Measurements from ENCODE around the gene PLEKHB2. TPM values are rescaled to one million over a fixed set of nuclear protein-coding genes. Genes with fewer than 3 reads are reported as not detected.
"Not testable (repeated sequence)": the region's sequence is repeated elsewhere in the genome, so short reads cannot be mapped to it uniquely, and the experiment has no call there.

PLEKHB2 gene
- total and polyA plus RNA-seq, 2 donors (not counting 1 experiment from before 2014, with no cell fraction given) = 16.3 to 39.5 TPM

DNA sequence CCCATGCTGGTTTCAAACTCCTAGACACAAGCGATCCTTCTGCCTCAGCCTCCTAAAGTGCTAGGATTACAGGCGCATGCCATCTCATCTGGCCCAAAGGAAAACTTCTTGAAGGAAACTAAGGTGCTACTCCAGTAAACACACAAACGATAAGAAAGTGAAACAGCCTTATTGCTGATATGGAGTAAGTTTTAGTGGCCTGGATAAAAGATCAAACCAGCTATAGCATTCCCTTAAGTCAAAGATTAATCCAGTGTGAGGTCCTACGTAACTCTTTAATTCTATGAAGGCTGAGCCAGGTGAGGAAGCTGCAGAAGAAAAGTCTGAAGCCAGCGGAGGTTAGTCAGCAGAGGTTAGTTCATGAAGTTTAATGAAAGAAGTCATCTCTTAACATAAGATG is 63.4 kb downstream of the PLEKHB2 start:
- Histone ChIP-seq H3K4me3 (ENCODE audit: control extremely low read depth in 1 of 5, extremely low read depth in 1 of 5, insufficient read depth in 1 of 5, low read depth in 2 of 5, low read length in 4 of 5) (no peak overlapping the region), H2AFZ (ENCODE audit: insufficient read depth, low read depth, low read length, poor library complexity, severe bottlenecking) (no peak overlapping the region), H3K27ac (ENCODE audit: low read length in 2 of 2) (no peak overlapping the region), H3K79me2 (ENCODE audit: control insufficient read depth, insufficient read depth, low read length) (no peaks in the 10 kb centered on the region), H3K27me3 (replicated peaks in 1 of 4; ENCODE audit: control extremely low read depth in 1 of 4, control insufficient read depth in 3 of 4, insufficient read depth in 4 of 4, low read length in 3 of 4) (no peaks in the 10 kb centered on the region), H3K4me2 (replicated peaks; ENCODE audit: low read depth, low read length, poor library complexity, severe bottlenecking) (no peak overlapping the region), H4K20me1 (ENCODE audit: control insufficient read depth, insufficient read depth, low read length, poor library complexity, severe bottlenecking) (no peaks in the 10 kb centered on the region), H3K9ac (ENCODE audit: low read length) (no peak overlapping the region), H3K36me3 (replicated peaks in 1 of 2; ENCODE audit: control extremely low read depth in 1 of 2, control insufficient read depth in 1 of 2, extremely low read depth in 1 of 2, insufficient read depth in 2 of 2, low read length in 1 of 2) (no peaks in the 10 kb centered on the region), H3K9me3 (ENCODE audit: control extremely low read depth in 1 of 3, control insufficient read depth in 2 of 3, insufficient read depth in 1 of 3, low read length in 2 of 3) (no peaks in the 10 kb centered on the region), H3K4me1 (ENCODE audit: control insufficient read depth in 2 of 2, insufficient read depth in 2 of 2, low read length in 2 of 2) (no peaks in the 10 kb centered on the region)
- ATAC-seq (ENCODE audit: low read depth) (no peak), DNase-seq (no peak)
- WGBS (ENCODE audit: insufficient coverage) = 100% methylated on average over 2 of the region's 5 CpGs
- no peak overlapping the region for H3K4me3 Mint-ChIP-seq
- TF ChIP-seq, protein P1, sequence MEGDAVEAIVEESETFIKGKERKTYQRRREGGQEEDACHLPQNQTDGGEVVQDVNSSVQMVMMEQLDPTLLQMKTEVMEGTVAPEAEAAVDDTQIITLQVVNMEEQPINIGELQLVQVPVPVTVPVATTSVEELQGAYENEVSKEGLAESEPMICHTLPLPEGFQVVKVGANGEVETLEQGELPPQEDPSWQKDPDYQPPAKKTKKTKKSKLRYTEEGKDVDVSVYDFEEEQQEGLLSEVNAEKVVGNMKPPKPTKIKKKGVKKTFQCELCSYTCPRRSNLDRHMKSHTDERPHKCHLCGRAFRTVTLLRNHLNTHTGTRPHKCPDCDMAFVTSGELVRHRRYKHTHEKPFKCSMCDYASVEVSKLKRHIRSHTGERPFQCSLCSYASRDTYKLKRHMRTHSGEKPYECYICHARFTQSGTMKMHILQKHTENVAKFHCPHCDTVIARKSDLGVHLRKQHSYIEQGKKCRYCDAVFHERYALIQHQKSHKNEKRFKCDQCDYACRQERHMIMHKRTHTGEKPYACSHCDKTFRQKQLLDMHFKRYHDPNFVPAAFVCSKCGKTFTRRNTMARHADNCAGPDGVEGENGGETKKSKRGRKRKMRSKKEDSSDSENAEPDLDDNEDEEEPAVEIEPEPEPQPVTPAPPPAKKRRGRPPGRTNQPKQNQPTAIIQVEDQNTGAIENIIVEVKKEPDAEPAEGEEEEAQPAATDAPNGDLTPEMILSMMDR (IDR thresholded peaks at IDR 0.05) = no peak
- TF ChIP-seq EZH2 (IDR thresholded peaks at IDR 0.05; ENCODE audit: borderline replicate concordance, insufficient read depth, low read depth, low read length, poor library complexity, severe bottlenecking) = no peak
- no peaks in the 10 kb centered on the region for H3K4me1 Mint-ChIP-seq
- H3K27me3 Mint-ChIP-seq = peaks cover 17% of the 10 kb centered on the region
- no peaks in the 10 kb centered on the region for H3K9me3 Mint-ChIP-seq (ENCODE audit: insufficient read depth)
- intact Hi-C loops (cut with micrococcal nuclease) = no loop called here
- no peak overlapping the region for H3K27ac Mint-ChIP-seq
- CTCF ChIA-PET = no interaction called here
- POLR2A ChIA-PET = no interaction called here

DNA sequence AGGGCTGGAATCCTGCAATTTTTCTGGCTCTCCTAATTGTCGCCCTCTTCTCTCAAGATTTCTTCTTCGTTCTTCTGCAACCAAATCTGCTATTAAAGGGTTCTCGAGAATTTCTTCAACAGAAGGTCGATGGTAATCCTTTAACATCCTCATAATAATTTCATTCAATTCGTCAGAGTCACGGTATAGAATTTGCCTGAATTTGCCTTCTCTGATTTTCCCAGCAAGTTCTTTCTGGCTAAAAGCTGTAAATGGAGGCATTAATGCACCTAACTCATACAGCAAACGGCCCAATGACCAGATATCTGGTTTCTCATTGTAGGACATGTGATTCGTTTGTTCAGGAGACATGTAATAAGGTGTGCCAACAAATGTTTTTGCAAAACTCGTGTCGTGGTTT is 72.9 kb downstream of the PLEKHB2 start:
- H3K4me1 ChIP-seq (ENCODE audit: control insufficient read depth in 2 of 2, insufficient read depth in 2 of 2, low read length in 2 of 2); H3K36me3 ChIP-seq (replicated peaks in 1 of 2; ENCODE audit: control extremely low read depth in 1 of 2, control insufficient read depth in 1 of 2, extremely low read depth in 1 of 2, insufficient read depth in 2 of 2, low read length in 1 of 2); H3K4me3 Mint-ChIP-seq; H2AFZ ChIP-seq (ENCODE audit: insufficient read depth, low read depth, low read length, poor library complexity, severe bottlenecking); intact Hi-C loops (cut with micrococcal nuclease); H3K9ac ChIP-seq (ENCODE audit: low read length); DNase-seq; H3K4me2 ChIP-seq (replicated peaks; ENCODE audit: low read depth, low read length, poor library complexity, severe bottlenecking); H3K9me3 ChIP-seq (ENCODE audit: control extremely low read depth in 1 of 3, control insufficient read depth in 2 of 3, insufficient read depth in 1 of 3, low read length in 2 of 3); CTCF ChIA-PET; ATAC-seq (ENCODE audit: low read depth); H3K27ac ChIP-seq (ENCODE audit: low read length in 2 of 2); H3K79me2 ChIP-seq (ENCODE audit: control insufficient read depth, insufficient read depth, low read length); H3K27ac Mint-ChIP-seq; H3K27me3 ChIP-seq (replicated peaks in 1 of 4; ENCODE audit: control extremely low read depth in 1 of 4, control insufficient read depth in 3 of 4, insufficient read depth in 4 of 4, low read length in 3 of 4); H4K20me1 ChIP-seq (ENCODE audit: control insufficient read depth, insufficient read depth, low read length, poor library complexity, severe bottlenecking); H3K4me3 ChIP-seq (ENCODE audit: control extremely low read depth in 1 of 5, extremely low read depth in 1 of 5, insufficient read depth in 1 of 5, low read depth in 2 of 5, low read length in 4 of 5); POLR2A ChIA-PET; H3K9me3 Mint-ChIP-seq (ENCODE audit: insufficient read depth); H3K4me1 Mint-ChIP-seq: not testable (repeated sequence)
- H3K27me3 Mint-ChIP-seq = peaks cover 38% of the 10 kb centered on the region
- 84% methylated on average over 5 of the region's 10 CpGs for WGBS (ENCODE audit: insufficient coverage)

DNA sequence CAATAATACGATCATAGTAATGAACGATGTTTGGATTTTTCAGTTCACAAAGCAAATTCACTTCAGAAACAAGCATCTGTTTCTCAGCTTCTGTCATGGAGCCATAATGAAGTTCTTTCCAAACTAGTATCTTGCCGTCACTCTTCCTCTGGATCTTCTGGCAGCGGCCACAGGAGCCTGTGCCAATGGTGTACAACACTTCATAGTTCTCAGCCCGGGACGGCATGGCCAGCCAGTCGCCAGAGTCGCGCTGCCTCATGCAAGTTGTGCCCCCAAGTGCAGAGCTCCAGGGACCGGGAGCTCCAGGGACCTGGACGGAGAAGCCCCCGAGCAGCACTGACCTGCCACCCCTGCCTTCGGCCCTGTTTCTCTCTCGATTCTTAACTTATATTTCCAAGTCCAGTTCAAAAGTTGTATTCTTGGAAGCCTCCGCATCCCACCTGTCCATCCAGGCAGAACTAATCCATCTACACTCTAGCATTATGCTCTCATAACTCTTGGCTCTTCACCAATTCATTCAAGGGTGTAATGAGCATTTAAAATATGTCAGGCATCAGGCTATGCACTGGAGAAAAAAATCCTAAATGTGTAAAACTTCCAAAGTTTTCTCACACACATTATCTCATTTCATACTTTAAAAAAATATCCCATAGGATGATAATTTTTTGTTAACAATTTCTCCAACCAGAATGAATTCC is 73.7 kb downstream of the PLEKHB2 start:
- CTCF ChIA-PET; H3K9me3 ChIP-seq (ENCODE audit: control extremely low read depth in 1 of 3, control insufficient read depth in 2 of 3, insufficient read depth in 1 of 3, low read length in 2 of 3); intact Hi-C loops (cut with micrococcal nuclease); H3K4me2 ChIP-seq (replicated peaks; ENCODE audit: low read depth, low read length, poor library complexity, severe bottlenecking); H3K4me3 Mint-ChIP-seq; H3K4me1 Mint-ChIP-seq; H4K20me1 ChIP-seq (ENCODE audit: control insufficient read depth, insufficient read depth, low read length, poor library complexity, severe bottlenecking); H3K36me3 ChIP-seq (replicated peaks in 1 of 2; ENCODE audit: control extremely low read depth in 1 of 2, control insufficient read depth in 1 of 2, extremely low read depth in 1 of 2, insufficient read depth in 2 of 2, low read length in 1 of 2); H3K9ac ChIP-seq (ENCODE audit: low read length); H3K4me3 ChIP-seq (ENCODE audit: control extremely low read depth in 1 of 5, extremely low read depth in 1 of 5, insufficient read depth in 1 of 5, low read depth in 2 of 5, low read length in 4 of 5); H3K27ac ChIP-seq (ENCODE audit: low read length in 2 of 2); H2AFZ ChIP-seq (ENCODE audit: insufficient read depth, low read depth, low read length, poor library complexity, severe bottlenecking); H3K27me3 ChIP-seq (replicated peaks in 1 of 4; ENCODE audit: control extremely low read depth in 1 of 4, control insufficient read depth in 3 of 4, insufficient read depth in 4 of 4, low read length in 3 of 4); H3K27ac Mint-ChIP-seq; H3K9me3 Mint-ChIP-seq (ENCODE audit: insufficient read depth); POLR2A ChIA-PET; H3K79me2 ChIP-seq (ENCODE audit: control insufficient read depth, insufficient read depth, low read length); ATAC-seq (ENCODE audit: low read depth); H3K4me1 ChIP-seq (ENCODE audit: control insufficient read depth in 2 of 2, insufficient read depth in 2 of 2, low read length in 2 of 2); DNase-seq: not testable (repeated sequence)
- 92% methylated on average over 14 of the region's 15 CpGs for WGBS (ENCODE audit: insufficient coverage)
- H3K27me3 Mint-ChIP-seq = peaks cover 36% of the 10 kb centered on the region

Measured in B cell (primary cell).